ENCODE data around the gene RAD51B. TPM values are rescaled to one million over a fixed set of nuclear protein-coding genes. Genes with fewer than 3 reads are reported as not detected.

Gene RAD51B
- total RNA-seq, 1 donor from 2014 or later: 16.7 TPM

DNA sequence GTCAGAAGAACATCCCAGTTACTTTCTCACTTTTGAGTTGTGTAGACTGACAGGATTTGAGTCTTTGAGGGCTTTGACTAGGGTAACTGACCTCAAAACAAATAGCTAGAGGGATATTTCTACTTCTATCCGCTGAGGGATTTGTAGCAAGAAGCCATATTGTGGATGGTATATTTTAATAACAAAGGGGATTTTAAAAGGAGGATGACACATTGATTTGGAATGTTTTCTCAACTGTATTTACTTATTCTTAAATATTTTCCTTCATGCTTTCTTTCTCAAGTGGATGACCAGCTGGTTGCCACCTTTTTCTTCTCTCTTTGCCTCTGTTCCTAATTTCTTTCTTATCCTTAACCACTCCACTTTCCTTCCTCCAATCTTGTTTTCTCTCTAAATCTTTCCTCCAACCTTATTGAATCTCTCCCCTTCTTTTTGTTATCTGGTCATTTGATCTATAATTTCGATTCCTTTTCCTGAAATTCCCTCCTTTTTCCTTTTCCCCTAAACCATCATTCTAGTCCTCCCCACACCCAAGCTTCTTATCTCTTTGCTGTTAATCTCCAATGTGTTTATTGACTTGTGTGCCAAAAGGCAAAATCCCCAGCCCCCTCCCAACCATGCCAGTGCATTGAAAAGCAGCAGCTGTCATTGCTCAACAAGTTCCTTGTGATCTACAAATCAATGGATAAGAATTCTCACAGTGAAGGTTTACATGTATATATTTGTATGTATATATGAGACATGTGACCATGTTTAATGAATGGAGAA, 411.6 kb downstream of the RAD51B start:
- TF ChIP-seq, protein P1, sequence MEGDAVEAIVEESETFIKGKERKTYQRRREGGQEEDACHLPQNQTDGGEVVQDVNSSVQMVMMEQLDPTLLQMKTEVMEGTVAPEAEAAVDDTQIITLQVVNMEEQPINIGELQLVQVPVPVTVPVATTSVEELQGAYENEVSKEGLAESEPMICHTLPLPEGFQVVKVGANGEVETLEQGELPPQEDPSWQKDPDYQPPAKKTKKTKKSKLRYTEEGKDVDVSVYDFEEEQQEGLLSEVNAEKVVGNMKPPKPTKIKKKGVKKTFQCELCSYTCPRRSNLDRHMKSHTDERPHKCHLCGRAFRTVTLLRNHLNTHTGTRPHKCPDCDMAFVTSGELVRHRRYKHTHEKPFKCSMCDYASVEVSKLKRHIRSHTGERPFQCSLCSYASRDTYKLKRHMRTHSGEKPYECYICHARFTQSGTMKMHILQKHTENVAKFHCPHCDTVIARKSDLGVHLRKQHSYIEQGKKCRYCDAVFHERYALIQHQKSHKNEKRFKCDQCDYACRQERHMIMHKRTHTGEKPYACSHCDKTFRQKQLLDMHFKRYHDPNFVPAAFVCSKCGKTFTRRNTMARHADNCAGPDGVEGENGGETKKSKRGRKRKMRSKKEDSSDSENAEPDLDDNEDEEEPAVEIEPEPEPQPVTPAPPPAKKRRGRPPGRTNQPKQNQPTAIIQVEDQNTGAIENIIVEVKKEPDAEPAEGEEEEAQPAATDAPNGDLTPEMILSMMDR (conservative IDR thresholded peaks at IDR 0.05): no peak
- H3K4me3 Mint-ChIP-seq: no peak overlapping the region
- no peaks in the 10 kb centered on the region for H3K27me3 Mint-ChIP-seq (ENCODE audit: low read depth)
- no peaks in the 10 kb centered on the region for H3K4me1 Mint-ChIP-seq
- no peak for DNase-seq (ENCODE audit: low read depth, low spot score)
- no peak overlapping the region for H3K27ac Mint-ChIP-seq (ENCODE audit: unreplicated experiment)
- H3K9me3 Mint-ChIP-seq: peaks cover 6% of the 10 kb centered on the region
- H3K36me3 Mint-ChIP-seq (ENCODE audit: low read depth): peaks cover 3% of the 10 kb centered on the region

DNA sequence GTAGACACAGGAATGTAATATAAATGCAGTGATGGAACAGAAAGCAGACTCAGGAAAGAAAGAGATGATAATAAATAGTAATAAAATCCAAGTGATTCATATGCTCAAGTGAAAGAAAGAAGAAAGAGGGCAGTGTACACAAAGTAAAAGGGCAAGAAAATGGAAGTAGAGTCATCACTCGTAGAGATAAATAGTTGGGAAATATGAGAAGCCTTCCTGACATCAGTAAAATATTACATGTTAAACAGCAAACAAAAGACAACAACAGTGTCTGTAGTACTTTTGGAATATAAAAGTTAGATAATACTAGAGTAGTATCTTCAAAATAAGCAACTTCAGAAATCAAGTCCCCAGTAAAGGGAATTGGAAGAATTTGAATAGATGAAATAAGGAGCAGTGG, 412.3 kb downstream of the RAD51B start:
- H3K9me3 Mint-ChIP-seq: peaks cover 2% of the 10 kb centered on the region
- H3K4me1 Mint-ChIP-seq: no peaks in the 10 kb centered on the region
- TF ChIP-seq, protein P1 (conservative IDR thresholded peaks at IDR 0.05): no peak
- no peak overlapping the region for H3K4me3 Mint-ChIP-seq
- DNase-seq (ENCODE audit: low read depth, low spot score): no peak
- H3K27me3 Mint-ChIP-seq (ENCODE audit: low read depth): no peaks in the 10 kb centered on the region
- H3K36me3 Mint-ChIP-seq (ENCODE audit: low read depth): peaks cover 3% of the 10 kb centered on the region
- no peak overlapping the region for H3K27ac Mint-ChIP-seq (ENCODE audit: unreplicated experiment)

DNA sequence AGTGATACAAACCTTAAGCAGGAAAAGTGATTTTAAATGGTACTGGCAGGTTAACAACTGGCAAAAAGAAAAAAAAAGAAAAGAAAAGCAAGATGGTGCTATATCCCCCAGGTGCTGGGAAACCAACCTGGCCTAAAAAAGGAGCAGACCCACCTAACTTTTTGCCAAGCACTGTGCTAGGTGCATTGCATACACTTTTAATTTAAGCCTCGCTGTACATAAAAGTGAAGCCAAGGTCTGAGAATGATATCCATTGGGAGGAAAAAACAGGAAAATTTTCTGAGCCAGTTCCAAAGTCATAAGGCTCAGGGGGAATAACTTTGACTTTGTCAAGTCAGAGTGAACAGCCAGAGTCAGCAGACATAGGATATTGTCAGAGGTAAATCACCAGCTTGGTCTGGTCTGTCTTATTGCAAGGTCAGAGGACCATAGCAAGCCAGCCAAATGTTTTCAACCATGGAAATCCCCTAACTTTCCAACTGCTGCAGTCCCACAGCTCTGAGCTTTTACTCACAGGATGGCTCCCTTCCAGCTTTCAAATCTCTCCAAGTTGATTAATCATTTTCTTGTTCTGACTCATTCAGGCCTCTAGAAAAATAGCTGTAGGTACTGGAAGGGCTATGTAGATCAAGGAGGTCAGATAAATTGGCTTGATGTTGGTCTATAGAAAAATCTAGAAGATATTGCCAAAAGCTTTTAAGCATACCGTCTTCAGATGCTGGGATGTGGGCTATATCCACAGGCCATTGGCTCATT, 412.9 kb downstream of the RAD51B start:
- Mint-ChIP-seq H3K27me3 (ENCODE audit: low read depth) (no peaks in the 10 kb centered on the region), H3K9me3 (peaks cover 2% of the 10 kb centered on the region), H3K27ac (ENCODE audit: unreplicated experiment) (no peak overlapping the region), H3K4me1 (no peaks in the 10 kb centered on the region), H3K4me3 (no peak overlapping the region), H3K36me3 (ENCODE audit: low read depth) (peaks cover 3% of the 10 kb centered on the region)
- no peak for DNase-seq (ENCODE audit: low read depth, low spot score)
- TF ChIP-seq, protein P1 (conservative IDR thresholded peaks at IDR 0.05): no peak

DNA sequence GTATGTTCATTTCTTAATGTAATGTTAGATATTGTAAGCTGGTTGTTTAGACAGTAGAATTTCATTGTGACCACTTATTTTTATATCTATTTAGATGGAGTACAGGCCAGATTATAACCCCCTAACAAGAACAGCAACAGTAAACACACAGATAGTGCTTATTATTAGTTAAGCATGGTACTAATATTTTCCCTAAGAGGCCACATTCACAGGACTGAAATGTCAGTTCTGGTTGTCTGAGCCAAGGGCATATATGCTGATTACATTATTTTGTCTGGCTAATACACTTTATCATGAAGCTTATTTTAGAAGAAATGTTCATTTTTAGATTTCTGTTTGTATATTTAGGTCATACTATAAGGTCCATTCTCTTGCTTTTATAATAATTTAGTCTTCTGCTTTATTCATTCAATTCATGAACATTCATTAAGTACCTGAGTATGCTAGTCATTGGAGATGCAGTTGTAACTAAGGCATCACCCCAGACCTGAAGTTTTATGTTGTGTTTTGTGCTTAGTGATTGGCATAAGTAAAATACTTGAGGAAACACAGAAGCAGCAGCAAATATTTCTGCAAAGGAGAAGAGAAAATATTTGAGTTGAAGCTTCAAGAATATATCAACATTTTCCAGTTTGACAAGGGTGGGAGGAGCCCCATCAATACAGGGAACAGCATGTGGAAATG, 413.7 kb downstream of the RAD51B start:
- Mint-ChIP-seq H3K9me3 (peaks cover 2% of the 10 kb centered on the region), H3K27me3 (ENCODE audit: low read depth) (no peaks in the 10 kb centered on the region), H3K36me3 (ENCODE audit: low read depth) (peaks cover 3% of the 10 kb centered on the region), H3K27ac (ENCODE audit: unreplicated experiment) (no peak overlapping the region), H3K4me3 (no peak overlapping the region), H3K4me1 (no peaks in the 10 kb centered on the region)
- TF ChIP-seq, protein P1 (conservative IDR thresholded peaks at IDR 0.05): no peak
- no peak for DNase-seq (ENCODE audit: low read depth, low spot score)

DNA sequence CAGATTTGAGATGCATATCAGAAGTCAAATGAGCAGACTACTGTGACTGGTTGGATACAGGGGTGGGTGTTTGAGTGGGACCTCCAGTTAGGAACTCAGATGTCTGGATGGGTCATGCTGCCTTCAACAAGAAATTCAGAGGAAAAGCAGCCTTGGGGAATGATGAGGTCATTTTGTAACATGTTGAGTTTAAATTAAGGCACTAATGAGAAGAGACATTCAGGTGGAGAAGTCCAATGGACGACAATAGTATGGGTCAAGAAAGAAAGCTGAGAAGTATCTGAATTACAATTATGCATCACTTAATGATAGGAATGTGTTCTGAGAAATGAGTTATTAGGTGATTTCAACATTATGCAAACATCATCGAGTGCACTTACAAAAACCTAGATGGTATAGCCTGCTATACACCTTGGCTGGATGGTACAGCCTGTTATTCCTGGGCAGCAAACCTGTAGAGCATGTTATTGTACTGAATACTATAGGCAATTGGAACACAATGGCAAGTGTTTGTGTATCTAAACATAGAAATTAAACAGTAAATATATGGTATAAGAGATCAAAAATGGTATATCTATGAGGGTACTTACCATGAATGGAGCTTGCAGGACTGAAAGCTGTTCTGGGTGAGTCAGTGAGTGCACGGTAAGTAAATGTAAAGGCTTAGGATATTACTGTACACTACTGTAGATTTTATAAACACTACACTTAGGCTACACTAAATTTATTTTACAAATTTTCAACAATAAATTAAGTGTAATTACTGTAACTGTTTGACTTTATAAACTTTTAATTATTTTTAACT, 414.7 kb downstream of the RAD51B start:
- Mint-ChIP-seq H3K36me3 (ENCODE audit: low read depth) (peaks cover 3% of the 10 kb centered on the region), H3K9me3 (peaks cover 2% of the 10 kb centered on the region), H3K4me1 (peaks cover under 1% of the 10 kb centered on the region), H3K27me3 (ENCODE audit: low read depth) (no peaks in the 10 kb centered on the region), H3K27ac (ENCODE audit: unreplicated experiment) (no peak overlapping the region), H3K4me3 (no peak overlapping the region)
- TF ChIP-seq, protein P1 (conservative IDR thresholded peaks at IDR 0.05): no peak
- DNase-seq (ENCODE audit: low read depth, low spot score): no peak
